GM12878 (cell line): ENCODE measurements around the gene PLEKHM1.

Source experiments
- BRCA1 ChIP-seq: IDR thresholded peaks from 2 replicates; pipeline ENCODE4 v1.6.1; 2011; ENCODE audit warnings: low read depth, low read length, improper control_type of control experiment
- CTCF ChIP-seq, 3 experiments: IDR thresholded peaks in 2 of 3; conservative IDR thresholded peaks in 1 of 3; 2 replicates each; pipeline ENCODE4 v1.5.1; 2011; ENCODE audit warnings: low read depth in 3 of 3, low read length in 3 of 3, mild to moderate bottlenecking in 3 of 3, control low read depth in 2 of 3, moderate library complexity in 2 of 3, inconsistent platforms in 1 of 3, mixed read lengths in 1 of 3; ENCODE audit not compliant: control insufficient read depth in 2 of 3, insufficient read depth in 1 of 3; ENCODE audit errors: extremely low read depth in 1 of 3
- TF ChIP-seq, protein P1 (sequence below): IDR thresholded peaks from 2 replicates; pipeline ENCODE4 v1.6.1; 2011; ENCODE audit warnings: low read depth, low read length, improper control_type of control experiment, borderline replicate concordance
- TF ChIP-seq, protein P2 (sequence below): IDR thresholded peaks from 2 replicates; pipeline ENCODE4 v1.6.1; 2012; ENCODE audit warnings: low read depth, low read length, improper control_type of control experiment

GRCh38 chr17:45387739-45388138, 102.8 kb downstream of the PLEKHM1 start:
- TF ChIP-seq, protein P1, sequence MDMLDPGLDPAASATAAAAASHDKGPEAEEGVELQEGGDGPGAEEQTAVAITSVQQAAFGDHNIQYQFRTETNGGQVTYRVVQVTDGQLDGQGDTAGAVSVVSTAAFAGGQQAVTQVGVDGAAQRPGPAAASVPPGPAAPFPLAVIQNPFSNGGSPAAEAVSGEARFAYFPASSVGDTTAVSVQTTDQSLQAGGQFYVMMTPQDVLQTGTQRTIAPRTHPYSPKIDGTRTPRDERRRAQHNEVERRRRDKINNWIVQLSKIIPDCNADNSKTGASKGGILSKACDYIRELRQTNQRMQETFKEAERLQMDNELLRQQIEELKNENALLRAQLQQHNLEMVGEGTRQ: no peak
- no peak for TF ChIP-seq BRCA1
- TF ChIP-seq, protein P2, sequence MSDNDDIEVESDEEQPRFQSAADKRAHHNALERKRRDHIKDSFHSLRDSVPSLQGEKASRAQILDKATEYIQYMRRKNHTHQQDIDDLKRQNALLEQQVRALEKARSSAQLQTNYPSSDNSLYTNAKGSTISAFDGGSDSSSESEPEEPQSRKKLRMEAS: no peak
- no peak for TF ChIP-seq CTCF (IDR thresholded peaks at IDR 0.05 in 2 of 3, conservative IDR thresholded peaks at IDR 0.05 in 1 of 3; ENCODE audit: control insufficient read depth in 2 of 3, extremely low read depth in 1 of 3, insufficient read depth in 1 of 3, low read depth in 3 of 3, low read length in 3 of 3)
